Naive thymus-derived CD8-positive, alpha-beta T cell (primary cell): Measurements from ENCODE around the gene PRPSAP1. TPM values are rescaled to one million over a fixed set of nuclear protein-coding genes. Genes with fewer than 3 reads are reported as not detected.
A peak's percentile ranks its signal among the peaks of the same experiment; 100 is the strongest.

Source experiments
- ATAC-seq, 2 donors: fragments of 150-1000 bp; cut with Tn5 transposase in 1 of 2; sonication (Bioruptor Pico), chemical (Tn5 transposase) in 1 of 2; 1 replicate in 1 of 2; 2 replicates in 1 of 2; pipeline ENCODE4 v1.10.0; 2021; ENCODE audit warnings: mild to moderate bottlenecking in 2 of 2, moderate library complexity in 2 of 2
- POLR2A ChIA-PET: fragments of 350-600 bp; sonication (Branson Sonifier 250); formaldehyde crosslinking; loops from one replicate; lab custom pipeline; 2021; ENCODE audit warnings: antibody characterized with exemption; lab: Charles Lee
- DNase-seq, 10 donors: peaks; one replicate each; pipeline versions ENCODE4 v3.0.0 to v3.0.0-alpha.2; 2020 to 2022
- H3K27ac Mint-ChIP-seq, 10 donors: one replicate each; pipeline ENCODE4 v1.8.0; 2020 to 2022; ENCODE audit warnings: mild to moderate bottlenecking in 10 of 10, mixed read lengths in 10 of 10, moderate library complexity in 4 of 10, inconsistent platforms in 1 of 10
- H3K27me3 Mint-ChIP-seq, 5 donors: one replicate each; pipeline ENCODE4 v1.8.0; 2021 to 2022; ENCODE audit warnings: mixed read lengths in 5 of 5
- H3K36me3 Mint-ChIP-seq, 3 donors: one replicate each; pipeline ENCODE4 v1.8.0; 2020 to 2022; ENCODE audit warnings: mixed read lengths in 3 of 3, mild to moderate bottlenecking in 2 of 3, inconsistent platforms in 1 of 3
- H3K4me1 Mint-ChIP-seq, 4 donors: one replicate each; pipeline ENCODE4 v1.8.0; 2021 to 2022; ENCODE audit warnings: mixed read lengths in 4 of 4
- H3K4me3 Mint-ChIP-seq, 10 donors: one replicate each; pipeline ENCODE4 v1.8.0; 2020 to 2022; ENCODE audit warnings: mild to moderate bottlenecking in 10 of 10, mixed read lengths in 10 of 10, moderate library complexity in 6 of 10, inconsistent platforms in 1 of 10
- H3K9me3 Mint-ChIP-seq, 9 donors: one replicate each; pipeline ENCODE4 v1.8.0; 2020 to 2022; ENCODE audit warnings: mixed read lengths in 9 of 9, mild to moderate bottlenecking in 3 of 9, inconsistent platforms in 1 of 9, moderate library complexity in 1 of 9
- polyA plus RNA-seq, 3 donors: library from polyadenylated mRNA; unstranded; fragments of 300-500 nt; fragmentation: Illumina TruSeq; gene quantifications; one replicate each; pipeline ENCODE4 v1.2.3, GENCODE V29; 2021
- total RNA-seq, 8 experiments: library from RNA in 2 of 8; stranded (reverse) in 2 of 8; gene quantifications; one replicate each; pipeline ENCODE4 v1.2.3 and lab custom pipeline; 2021 to 2026

The PRPSAP1 gene
- total and polyA plus RNA-seq, 5 experiments from 2014 or later, result 37.9 to 62.9 (median 44.7) TPM

DNA sequence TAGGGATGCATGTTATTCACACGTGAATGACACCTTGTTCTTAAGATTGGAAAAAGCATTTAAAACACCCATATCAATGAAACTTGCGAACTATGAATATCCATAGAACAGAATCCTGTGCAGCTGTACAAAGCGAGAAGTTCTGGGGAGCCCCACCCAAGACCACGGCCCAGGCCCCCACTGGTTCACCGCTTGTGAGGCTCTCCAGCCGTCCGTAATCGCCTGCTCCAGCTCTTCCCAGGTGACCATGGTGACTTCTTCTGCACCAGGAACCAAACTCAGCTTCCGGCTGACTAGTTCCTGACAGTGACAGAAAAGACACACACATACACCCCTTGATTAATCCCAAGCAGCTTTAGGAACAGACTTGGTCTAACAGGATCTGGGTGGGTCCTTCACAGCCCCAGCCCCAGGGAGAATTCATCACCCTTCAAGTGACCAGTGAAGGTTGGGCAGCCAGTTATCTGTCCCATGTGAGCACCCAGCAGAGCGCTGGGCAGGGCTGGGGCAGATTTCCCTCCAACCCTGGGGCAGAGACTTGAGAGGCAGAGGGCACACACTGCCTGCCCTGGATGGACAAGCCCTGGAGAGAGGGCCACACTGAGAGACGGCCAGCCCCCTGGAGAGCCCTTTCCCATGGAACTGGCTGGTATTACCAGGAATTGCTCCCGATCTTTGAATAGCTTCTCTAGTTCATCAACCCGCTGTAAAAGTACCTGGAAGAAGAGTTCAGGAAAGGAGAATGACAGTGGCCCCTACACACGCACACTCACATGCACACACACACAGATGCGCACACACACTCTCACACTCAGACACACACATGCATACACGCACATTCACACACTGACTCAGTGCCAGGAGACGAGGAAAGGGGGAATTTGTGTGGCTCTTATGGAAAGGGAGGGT, 49.2 kb downstream of the PRPSAP1 start:
- POLR2A ChIA-PET, result interaction anchor here (0.6 to 0.9 kb wide), 5 partner anchors 91 to 465 kb away, joined by 3 to 7 read pairs (median 3); no protein-coding TSS in a partner anchor

DNA sequence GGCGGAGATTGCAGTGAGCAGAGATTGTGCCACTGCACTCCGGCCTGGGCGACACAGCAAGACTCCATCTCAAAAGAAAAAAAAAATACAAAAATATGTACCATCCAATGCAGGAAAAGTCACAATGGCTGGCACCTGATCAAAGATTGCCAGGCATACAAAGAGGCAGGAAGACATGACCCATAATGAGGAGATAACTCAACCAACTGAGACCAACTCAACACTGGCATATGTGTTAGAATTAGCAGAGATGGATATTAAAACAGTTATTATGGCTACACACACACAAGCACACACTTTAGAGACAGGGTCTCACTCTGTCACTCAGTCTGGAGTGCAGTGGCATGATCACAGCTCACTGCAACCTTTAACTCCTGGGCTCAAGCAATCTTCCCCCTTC, 56.3 kb downstream of the PRPSAP1 start:
- POLR2A ChIA-PET, result interaction anchor here (0.6 to 0.7 kb wide), 2 partner anchors 175 to 183 kb away, joined by 3 read pairs; no protein-coding TSS in a partner anchor
- H3K36me3 Mint-ChIP-seq, result no peaks in the 10 kb centered on the region
- ATAC-seq, result no peak

More for the DNA sequence above, 49.2 kb downstream of the PRPSAP1 start:
- H3K4me1 Mint-ChIP-seq, result peaks cover 0 to 3% (median under 1%) of the 10 kb centered on the region in 4 donors
- peak overlapping the region in 2 of 10 donors; percentile 29 to 62 for H3K27ac Mint-ChIP-seq
- peaks cover 0 to 2% (median 0%) of the 10 kb centered on the region in 3 donors for H3K36me3 Mint-ChIP-seq
- DNase-seq (no peak), ATAC-seq (no peak)
- no peaks in the 10 kb centered on the region for H3K27me3 Mint-ChIP-seq
- H3K9me3 Mint-ChIP-seq, result no peaks in the 10 kb centered on the region
- H3K4me3 Mint-ChIP-seq, result no peak overlapping the region

DNA sequence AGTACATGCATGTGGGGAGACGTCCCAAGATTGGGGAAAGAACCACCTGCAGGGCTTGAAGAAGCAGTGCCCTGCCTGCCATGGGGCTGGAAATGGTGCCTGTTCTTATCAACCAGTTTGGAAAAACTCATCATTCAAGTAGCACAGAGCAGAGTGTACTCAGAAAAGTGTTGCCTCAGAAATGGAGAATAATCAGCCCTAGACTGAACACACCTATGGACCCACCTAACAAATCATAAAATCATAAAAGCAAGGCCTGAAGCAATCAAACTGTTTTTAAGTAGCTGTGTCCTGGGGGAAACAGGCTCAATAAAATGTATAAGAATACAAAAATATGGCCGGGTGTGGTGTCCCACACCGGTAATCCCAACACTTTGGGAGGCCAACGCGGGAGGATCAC, 56.8 kb downstream of the PRPSAP1 start:
- peaks cover 0 to 3% (median 0%) of the 10 kb centered on the region in 4 donors for H3K4me1 Mint-ChIP-seq
- no peak for ATAC-seq
- H3K9me3 Mint-ChIP-seq, result no peaks in the 10 kb centered on the region
- no peak overlapping the region for H3K4me3 Mint-ChIP-seq
- POLR2A ChIA-PET, result no interaction called here
- no peaks in the 10 kb centered on the region for H3K27me3 Mint-ChIP-seq
- H3K27ac Mint-ChIP-seq, result peak overlapping the region in 1 of 10 donors; percentile 60
- no peaks in the 10 kb centered on the region for H3K36me3 Mint-ChIP-seq
- DNase-seq, result no peak

More for the DNA sequence above, 56.3 kb downstream of the PRPSAP1 start:
- Mint-ChIP-seq H3K27ac (no peak overlapping the region), H3K27me3 (no peaks in the 10 kb centered on the region), H3K4me3 (no peak overlapping the region), H3K9me3 (no peaks in the 10 kb centered on the region), H3K4me1 (peaks cover 0 to 3% (median 0%) of the 10 kb centered on the region in 4 donors)
- no peak for DNase-seq

DNA sequence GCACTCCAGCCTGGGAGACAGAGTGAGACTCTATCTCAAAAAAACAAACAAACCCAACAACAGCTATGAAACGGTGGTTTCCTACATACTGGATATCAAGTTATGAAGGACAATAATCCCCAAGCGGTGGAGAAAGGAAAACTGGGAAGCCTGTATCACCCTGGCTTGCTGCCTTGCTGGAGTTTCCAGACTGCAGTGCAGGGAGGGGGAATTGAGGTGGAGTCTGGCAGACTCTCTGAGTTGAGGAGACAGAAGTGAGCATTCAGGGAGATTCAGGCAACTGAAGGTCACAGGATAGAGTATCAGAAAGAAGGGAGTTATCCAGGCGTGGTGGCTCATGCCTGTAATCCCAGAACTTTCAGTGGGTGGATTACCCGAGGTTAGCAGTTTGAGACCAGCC, 57.5 kb downstream of the PRPSAP1 start:
- Mint-ChIP-seq H3K9me3 (no peaks in the 10 kb centered on the region), H3K27ac (peak overlapping the region in 2 of 10 donors; percentile 4 to 29), H3K36me3 (no peaks in the 10 kb centered on the region), H3K27me3 (no peaks in the 10 kb centered on the region), H3K4me1 (peaks cover 0 to 3% (median 0%) of the 10 kb centered on the region in 4 donors), H3K4me3 (no peak overlapping the region)
- DNase-seq (no peak), ATAC-seq (no peak)
- POLR2A ChIA-PET, result no interaction called here

DNA sequence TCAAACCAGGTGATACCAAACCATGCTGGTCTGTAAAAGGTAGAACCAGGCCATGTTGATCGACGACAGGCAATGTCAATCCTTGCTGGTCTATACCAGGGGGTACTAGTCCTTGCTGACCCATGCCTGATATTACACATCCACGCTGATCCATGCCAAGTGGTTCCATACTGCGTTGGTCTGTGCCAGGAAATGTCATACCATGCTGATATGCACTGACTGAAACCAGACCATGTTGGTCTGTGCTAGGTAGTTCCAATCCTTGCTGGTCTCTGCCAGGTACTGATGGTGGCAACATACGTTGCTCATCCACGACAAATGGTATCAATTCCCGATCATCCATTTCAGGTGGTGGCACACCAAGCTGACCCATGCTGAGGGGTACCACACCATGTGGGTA, 60.6 kb downstream of the PRPSAP1 start:
- H3K9me3 Mint-ChIP-seq, result no peaks in the 10 kb centered on the region
- no peaks in the 10 kb centered on the region for H3K4me1 Mint-ChIP-seq
- POLR2A ChIA-PET, result no interaction called here
- no peak overlapping the region for H3K4me3 Mint-ChIP-seq
- no peak overlapping the region for H3K27ac Mint-ChIP-seq
- H3K27me3 Mint-ChIP-seq, result no peaks in the 10 kb centered on the region
- ATAC-seq (no peak), DNase-seq (no peak)
- peaks cover 0 to 3% (median 3%) of the 10 kb centered on the region in 3 donors for H3K36me3 Mint-ChIP-seq

DNA sequence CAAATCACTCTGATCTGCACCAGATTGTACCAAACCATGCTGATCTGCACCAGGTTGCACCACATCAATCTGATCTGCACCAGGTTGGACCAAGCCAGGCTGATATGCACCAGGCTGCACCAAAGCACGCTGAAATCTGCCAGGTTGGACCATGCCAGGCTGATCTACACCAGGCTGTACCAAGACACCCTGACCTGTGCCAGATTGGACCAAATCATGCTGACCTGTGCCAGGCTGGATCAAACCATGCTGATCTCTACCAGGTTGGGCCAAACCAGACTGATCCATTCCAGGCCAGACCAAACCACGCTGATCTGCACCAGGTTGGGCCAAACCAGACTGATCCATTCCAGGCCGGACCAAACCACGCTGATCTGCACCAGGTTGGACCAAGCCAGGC, 61.1 kb downstream of the PRPSAP1 start:
- Mint-ChIP-seq H3K27me3 (no peaks in the 10 kb centered on the region), H3K36me3 (peaks cover 0 to 3% (median 3%) of the 10 kb centered on the region in 3 donors), H3K27ac (no peak overlapping the region), H3K9me3 (no peaks in the 10 kb centered on the region), H3K4me3 (no peak overlapping the region), H3K4me1 (no peaks in the 10 kb centered on the region)
- POLR2A ChIA-PET, result no interaction called here
- ATAC-seq, result no peak
- DNase-seq, result no peak

DNA sequence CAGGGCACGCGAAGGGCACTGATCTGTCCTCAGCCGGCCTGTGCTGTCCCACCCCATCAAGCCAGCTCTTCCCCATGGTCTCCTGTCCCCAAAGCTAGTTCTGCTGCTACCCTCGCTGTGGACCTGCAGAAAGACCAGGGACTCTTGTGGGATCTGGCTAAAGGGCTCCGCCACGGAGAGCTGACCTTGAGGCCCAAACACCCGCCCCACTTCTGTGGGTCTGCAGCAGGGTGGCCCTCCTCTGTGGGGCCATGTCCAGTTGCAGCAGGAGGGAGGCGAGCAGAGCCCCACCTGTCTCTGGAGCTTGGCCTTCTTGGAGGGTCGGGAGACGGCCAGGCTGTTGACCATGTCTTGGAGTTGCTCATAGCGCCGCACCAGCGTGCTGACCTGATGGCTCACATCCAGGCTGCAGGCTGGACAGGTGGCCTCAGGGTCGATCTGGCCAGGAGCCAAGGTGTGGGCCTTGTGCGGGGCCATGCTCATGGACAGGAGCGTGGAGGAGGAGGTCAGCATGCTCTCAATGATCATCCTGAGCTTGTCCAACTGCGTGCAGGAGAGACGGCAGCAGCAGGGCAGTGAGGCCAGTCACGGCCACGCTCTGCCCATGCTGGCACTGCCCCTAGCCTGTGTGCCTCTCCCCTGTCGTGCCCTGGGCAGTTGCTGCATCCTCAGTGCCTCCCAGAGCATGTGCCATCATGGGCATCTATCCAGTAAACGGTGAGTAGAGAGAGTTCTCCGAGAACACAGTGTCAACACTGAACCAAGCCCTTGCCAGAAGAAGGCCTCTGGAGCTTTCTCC, 71.9 kb downstream of the PRPSAP1 start:
- ATAC-seq (no peak), DNase-seq (no peak)
- H3K27ac Mint-ChIP-seq, result no peak overlapping the region
- H3K4me1 Mint-ChIP-seq, result peaks cover 10 to 16% (median 12%) of the 10 kb centered on the region in 4 donors
- H3K36me3 Mint-ChIP-seq, result no peaks in the 10 kb centered on the region
- no peaks in the 10 kb centered on the region for H3K27me3 Mint-ChIP-seq
- no peak overlapping the region for H3K4me3 Mint-ChIP-seq
- H3K9me3 Mint-ChIP-seq, result no peaks in the 10 kb centered on the region
- POLR2A ChIA-PET, result interaction anchor here (1.6 to 5.3 kb wide), 4 partner anchors 13 to 160 kb away, joined by 4 to 112 read pairs (median 28); no protein-coding TSS in a partner anchor

DNA sequence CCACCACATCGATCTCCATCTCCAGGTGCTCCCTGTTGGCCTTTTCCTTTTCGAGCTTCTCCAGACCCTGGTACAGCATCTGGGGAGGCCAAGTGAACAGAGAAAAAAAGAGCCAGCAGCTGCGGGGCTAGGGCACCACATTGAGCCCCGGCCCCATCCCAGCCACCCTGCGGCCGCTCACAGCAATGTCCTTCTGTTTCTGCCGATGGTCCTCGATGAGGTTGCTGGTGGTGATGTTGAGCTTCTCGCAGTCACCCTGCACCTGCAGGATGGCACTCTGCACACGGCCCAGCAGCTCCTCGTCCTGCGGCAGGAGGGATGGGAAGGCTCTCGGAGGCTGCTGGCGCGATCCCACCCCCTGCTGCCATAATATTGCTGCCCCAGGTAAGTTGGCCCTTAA, 73.1 kb downstream of the PRPSAP1 start:
- ATAC-seq (no peak), DNase-seq (no peak)
- peak overlapping the region in 1 of 10 donors; percentile 80 for H3K27ac Mint-ChIP-seq
- peaks cover 14 to 26% (median 20%) of the 10 kb centered on the region in 4 donors for H3K4me1 Mint-ChIP-seq
- no peaks in the 10 kb centered on the region for H3K27me3 Mint-ChIP-seq
- no peak overlapping the region for H3K4me3 Mint-ChIP-seq
- POLR2A ChIA-PET, result interaction anchor here (1.1 to 5.3 kb wide), 9 partner anchors 9 to 267 kb away, joined by 4 to 112 read pairs (median 6); no protein-coding TSS in a partner anchor
- no peaks in the 10 kb centered on the region for H3K9me3 Mint-ChIP-seq
- H3K36me3 Mint-ChIP-seq, result no peaks in the 10 kb centered on the region

DNA sequence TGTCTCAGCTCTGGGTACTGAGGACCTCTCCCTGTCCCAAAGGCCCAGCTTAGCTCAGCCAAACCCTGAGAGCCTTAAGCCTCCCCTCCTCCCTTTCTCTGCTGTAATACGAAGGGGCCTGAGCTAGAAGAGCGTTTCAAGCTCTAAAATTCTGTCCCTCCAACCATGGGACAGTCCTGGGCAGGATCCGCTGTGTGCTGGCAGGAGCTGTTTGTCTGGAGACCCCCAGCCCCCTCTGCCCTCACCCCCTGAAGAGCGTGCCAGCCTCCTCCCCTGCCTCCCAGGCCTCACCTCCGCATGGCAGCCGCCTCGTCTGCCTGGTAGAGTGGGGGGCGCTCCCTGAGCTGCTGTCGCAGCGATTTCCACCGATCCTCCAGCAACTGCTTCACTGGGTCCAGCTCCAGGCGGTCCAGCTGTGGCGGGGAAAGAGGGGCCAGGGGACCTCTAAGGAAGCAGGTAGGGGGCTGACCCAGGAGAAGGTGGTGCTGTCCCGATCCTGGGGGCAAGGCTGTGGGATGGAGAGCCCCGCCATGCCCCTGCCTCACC, 73.9 kb downstream of the PRPSAP1 start:
- Mint-ChIP-seq H3K9me3 (no peaks in the 10 kb centered on the region), H3K4me1 (peaks cover 15 to 31% (median 26%) of the 10 kb centered on the region in 4 donors), H3K36me3 (no peaks in the 10 kb centered on the region), H3K4me3 (no peak overlapping the region), H3K27me3 (no peaks in the 10 kb centered on the region), H3K27ac (peak overlapping the region in 8 of 10 donors; percentile 20 to 86 (median 46))
- DNase-seq, result no peak
- POLR2A ChIA-PET, result interaction anchor here (0.7 to 5.3 kb wide), 17 partner anchors 8 to 493 kb away, joined by 3 to 112 read pairs (median 6); partner anchors contain the start of gene FOXJ1
- no peak for ATAC-seq

DNA sequence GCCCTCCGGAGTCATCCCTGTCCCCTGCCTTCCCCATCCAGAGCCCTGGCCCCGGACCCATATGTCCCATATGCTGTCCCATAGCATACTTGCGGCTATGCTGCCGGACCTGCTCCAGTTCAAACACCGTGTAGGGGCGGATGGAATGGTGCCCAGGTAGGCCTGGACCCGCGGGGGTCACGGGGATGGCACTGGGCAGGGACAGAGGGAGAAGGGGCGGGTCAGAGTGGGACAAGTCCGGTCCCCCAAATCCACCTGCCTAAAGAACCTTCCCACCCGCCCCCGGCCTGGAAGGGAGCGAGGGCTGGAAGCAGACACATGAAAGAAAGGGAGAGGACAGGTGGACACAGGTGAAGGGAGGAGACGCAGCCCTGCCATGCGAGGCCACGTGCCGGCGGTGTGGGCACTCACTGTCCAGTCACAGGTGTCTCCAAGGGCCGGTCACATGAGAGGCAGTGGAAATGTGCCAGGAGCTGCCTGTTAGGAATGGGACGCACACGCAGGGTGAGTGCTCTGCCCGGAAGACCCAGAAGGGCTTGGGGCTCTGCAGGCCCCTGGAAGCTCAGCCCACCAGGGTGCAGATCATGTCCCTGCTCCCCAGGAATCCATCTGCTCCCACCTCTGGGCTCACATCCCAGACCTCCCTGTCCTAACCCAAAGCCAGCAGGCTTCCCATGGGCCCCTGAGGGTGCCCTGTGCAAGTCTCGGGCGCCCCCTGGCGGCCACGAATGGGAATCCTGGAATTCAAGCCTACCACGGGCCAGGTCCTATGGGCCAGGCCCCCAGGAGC, 74.6 kb downstream of the PRPSAP1 start:
- Mint-ChIP-seq H3K36me3 (no peaks in the 10 kb centered on the region), H3K4me1 (peaks cover 16 to 38% (median 32%) of the 10 kb centered on the region in 4 donors), H3K27me3 (no peaks in the 10 kb centered on the region), H3K27ac (peak overlapping the region in 8 of 10 donors; percentile 20 to 86 (median 46)), H3K4me3 (peak overlapping the region in 1 of 10 donors; percentile 20), H3K9me3 (no peaks in the 10 kb centered on the region)
- peak; percentile 92 for ATAC-seq
- POLR2A ChIA-PET, result interaction anchor here (0.7 to 5.3 kb wide), 17 partner anchors 10 to 492 kb away, joined by 3 to 112 read pairs (median 6); partner anchors contain the start of gene FOXJ1
- peak; percentile 70 to 93 (median 83) for DNase-seq

DNA sequence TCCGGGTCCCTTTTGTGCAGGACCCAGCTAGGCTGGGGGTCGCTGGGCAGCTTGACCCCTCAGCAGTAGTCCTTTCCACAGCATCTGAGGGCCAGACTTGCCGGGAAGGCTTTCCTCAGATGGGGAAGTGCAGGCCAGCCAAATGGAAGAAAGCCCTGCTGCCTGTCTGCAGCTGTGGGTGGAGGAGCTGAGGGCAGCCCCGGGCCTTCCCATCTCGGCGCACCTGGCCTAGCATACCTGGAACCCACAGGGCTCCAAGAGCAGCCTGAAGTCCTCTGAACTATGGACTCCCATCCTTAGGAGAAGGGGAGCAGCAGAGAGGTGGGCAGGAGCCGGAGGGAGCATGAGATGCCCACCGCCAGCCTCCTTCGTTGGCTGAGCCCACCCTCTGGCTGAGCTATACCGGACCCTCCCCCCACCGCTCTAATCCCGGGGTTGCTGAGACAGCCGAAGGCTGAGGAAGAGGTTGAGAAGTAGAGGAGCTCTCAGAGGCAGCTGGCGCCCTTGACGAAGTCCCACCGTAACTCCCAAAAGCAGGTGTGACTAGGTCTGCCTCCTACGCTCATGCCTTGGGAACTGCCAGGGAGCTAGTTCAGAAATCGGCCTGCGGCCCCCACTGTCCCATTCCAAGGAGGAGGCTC, 75.3 kb downstream of the PRPSAP1 start:
- DNase-seq, result no peak
- Mint-ChIP-seq H3K27me3 (no peaks in the 10 kb centered on the region), H3K27ac (peak overlapping the region in 1 of 10 donors; percentile 52), H3K4me3 (no peak overlapping the region), H3K9me3 (no peaks in the 10 kb centered on the region), H3K36me3 (no peaks in the 10 kb centered on the region), H3K4me1 (peaks cover 18 to 46% (median 40%) of the 10 kb centered on the region in 4 donors)
- POLR2A ChIA-PET, result interaction anchor here (0.6 to 5.3 kb wide), 8 partner anchors 9 to 264 kb away, joined by 3 to 112 read pairs (median 10); partner anchors contain the start of gene FOXJ1
- no peak for ATAC-seq
